Measurements from ENCODE around the gene GRM7.

GRM7 gene

GRCh38 chr3:7607676-7608075, 746.8 kb downstream of the GRM7 start:
- no peak for DNase-seq

GRCh38 chr3:7610634-7611033, 749.7 kb downstream of the GRM7 start:
- no peak for DNase-seq

GRCh38 chr3:7615043-7615442, 754.1 kb downstream of the GRM7 start:
- DNase-seq = no peak

- peak; percentile 40 for DNase-seq
Measured at GRCh38 chr3:7618606-7619005, 757.7 kb downstream of the GRM7 start.

GRCh38 chr3:7620401-7620800, 759.5 kb downstream of the GRM7 start:
- no peak for DNase-seq

- no peak for DNase-seq
Measured at GRCh38 chr3:7621046-7621630, 760.2 kb downstream of the GRM7 start.

GRCh38 chr3:7621651-7622050, 760.7 kb downstream of the GRM7 start:
- DNase-seq = no peak

GRCh38 chr3:7625021-7625420, 764.1 kb downstream of the GRM7 start:
- no peak for DNase-seq

GRCh38 chr3:7630351-7630911, 769.5 kb downstream of the GRM7 start:
- peak; percentile 2 for DNase-seq

- peak; percentile 34 for DNase-seq
Measured at GRCh38 chr3:7630925-7631324, 770.0 kb downstream of the GRM7 start.

- no peak for DNase-seq
Measured at GRCh38 chr3:7632305-7632704, 771.4 kb downstream of the GRM7 start.

GRCh38 chr3:7637694-7638093, 776.8 kb downstream of the GRM7 start:
- DNase-seq = no peak

GRCh38 chr3:7638103-7638502, 777.2 kb downstream of the GRM7 start:
- DNase-seq = no peak

GRCh38 chr3:7640787-7641186, 779.9 kb downstream of the GRM7 start:
- DNase-seq = no peak

- no peak for DNase-seq
Measured at GRCh38 chr3:7646851-7647250, 785.9 kb downstream of the GRM7 start.

- no peak for DNase-seq
Measured at GRCh38 chr3:7650466-7650865, 789.6 kb downstream of the GRM7 start.

- peak; percentile 30 for DNase-seq
Measured at GRCh38 chr3:7651274-7651673, 790.4 kb downstream of the GRM7 start.

- no peak for DNase-seq
Measured at GRCh38 chr3:7657214-7658112, 796.5 kb downstream of the GRM7 start.

- DNase-seq = no peak
Measured at GRCh38 chr3:7658294-7658693, 797.4 kb downstream of the GRM7 start.

GRCh38 chr3:7659079-7659478, 798.2 kb downstream of the GRM7 start:
- no peak for DNase-seq

GRCh38 chr3:7663771-7664170, 802.9 kb downstream of the GRM7 start:
- no peak for DNase-seq

- peak; percentile 96 for DNase-seq
Measured at GRCh38 chr3:7667774-7668173, 806.9 kb downstream of the GRM7 start.

- DNase-seq = no peak
Measured at GRCh38 chr3:7669641-7670040, 808.7 kb downstream of the GRM7 start.

GRCh38 chr3:7678521-7678920, 817.6 kb downstream of the GRM7 start:
- no peak for DNase-seq
